Upper lobe of right lung (tissue), 1 donor: ENCODE data around the gene CTSZ. TPM values are rescaled to one million over a fixed set of nuclear protein-coding genes. Genes with fewer than 3 reads are reported as not detected.
"Not testable (repeated sequence)": the region's sequence is repeated elsewhere in the genome, so short reads cannot be mapped to it uniquely, and the experiment has no call there.

Source experiments
- ATAC-seq: fragments of 200-7000 bp; cut with Tn5 transposase; one replicate; pipeline ENCODE4 v1.9.1; 2020; ENCODE audit warnings: mild to moderate bottlenecking, moderate library complexity
- DNase-seq: peaks from one replicate; pipeline ENCODE4 v3.0.0-alpha.2; 2020
- H3K27ac ChIP-seq: fragments of 200-600 bp; one replicate; pipeline ENCODE4 v1.8.0; 2022
- H3K27me3 ChIP-seq: fragments of 200-600 bp; one replicate; pipeline ENCODE4 v1.8.0; 2022; ENCODE audit warnings: mild to moderate bottlenecking
- H3K36me3 ChIP-seq: fragments of 200-600 bp; one replicate; pipeline ENCODE4 v1.8.0; 2022
- H3K4me1 ChIP-seq: fragments of 200-600 bp; one replicate; pipeline ENCODE4 v1.8.0; 2022
- H3K4me3 ChIP-seq: fragments of 200-600 bp; one replicate; pipeline ENCODE4 v1.8.0; 2022; ENCODE audit warnings: mild to moderate bottlenecking
- H3K9me3 ChIP-seq: fragments of 200-600 bp; one replicate; pipeline ENCODE4 v1.8.0; 2022
- CTCF ChIP-seq: fragments of 200-600 bp; IDR thresholded peaks from one replicate; pipeline ENCODE4 v1.8.0; 2022; ENCODE audit warnings: antibody characterized with exemption
- intact Hi-C: fragments of 100-400 bp; cut with DNase I; formaldehyde crosslinking; loops from one replicate; pipeline ENCODE4 v1.11.0; 2022
- total RNA-seq: library from RNA; stranded (reverse); fragmentation: NEBNext Ultra II Directional; extraction: Animal tissue kit (Norgen Biotek cat#: 25700); gene quantifications from one replicate; pipeline ENCODE4 v1.2.1, GENCODE V29; 2021
- donor health status: DM: no; HTN: yes; CAD: no; lungs with severe emphysema.

Gene CTSZ
- total RNA-seq, 1 donor from 2014 or later = 355 TPM

GRCh38 chr20:59015411-59015810 is 8.4 kb upstream of the CTSZ start:
- Histone ChIP-seq H3K36me3 (no peaks in the 10 kb centered on the region), H3K27me3 (no peaks in the 10 kb centered on the region), H3K27ac (no peak overlapping the region), H3K4me1 (peaks cover 10% of the 10 kb centered on the region), H3K9me3 (no peaks in the 10 kb centered on the region), H3K4me3 (no peak overlapping the region)
- no peak for TF ChIP-seq CTCF
- ATAC-seq (no peak), DNase-seq (no peak)
- intact Hi-C loops = no loop called here

- no peak for DNase-seq
Observed at GRCh38 chr20:59014680-59015389, 7.8 kb upstream of the CTSZ start.

GRCh38 chr20:59013959-59014608 is 7.0 kb upstream of the CTSZ start:
- Histone ChIP-seq H3K27me3 (no peaks in the 10 kb centered on the region), H3K9me3 (no peaks in the 10 kb centered on the region), H3K4me1 (peaks cover 15% of the 10 kb centered on the region), H3K36me3 (no peaks in the 10 kb centered on the region), H3K4me3 (no peak overlapping the region), H3K27ac (no peak overlapping the region)
- DNase-seq = no peak
- intact Hi-C loops = no loop called here
- no peak for ATAC-seq
- TF ChIP-seq CTCF = no peak

More at GRCh38 chr20:59014680-59015389, 7.8 kb upstream of the CTSZ start:
- no peak overlapping the region for H3K4me3 ChIP-seq
- H3K4me1 ChIP-seq = peaks cover 15% of the 10 kb centered on the region
- H3K27ac ChIP-seq = no peak overlapping the region
- H3K27me3 ChIP-seq = no peaks in the 10 kb centered on the region
- H3K9me3 ChIP-seq = no peaks in the 10 kb centered on the region
- no peak for ATAC-seq
- no peak for TF ChIP-seq CTCF
- H3K36me3 ChIP-seq = no peaks in the 10 kb centered on the region
- intact Hi-C loops = no loop called here

GRCh38 chr20:59013031-59013951 is 6.2 kb upstream of the CTSZ start:
- Histone ChIP-seq H3K27ac (no peak overlapping the region), H3K9me3 (no peaks in the 10 kb centered on the region), H3K4me1 (peaks cover 15% of the 10 kb centered on the region), H3K27me3 (no peaks in the 10 kb centered on the region), H3K4me3 (no peak overlapping the region), H3K36me3 (no peaks in the 10 kb centered on the region)
- DNase-seq (no peak), ATAC-seq (no peak)
- intact Hi-C loops = no loop called here
- TF ChIP-seq CTCF = no peak

- H3K36me3 ChIP-seq, DNase-seq, H3K9me3 ChIP-seq, intact Hi-C loops, H3K27me3 ChIP-seq, ATAC-seq, H3K4me3 ChIP-seq: not testable (repeated sequence)
- H3K27ac ChIP-seq = peak overlapping the region; percentile 53
- H3K4me1 ChIP-seq = peaks cover 19% of the 10 kb centered on the region
Observed at GRCh38 chr20:59011874-59012157, 4.8 kb upstream of the CTSZ start.
